ENCODE results near the gene ZNF592. TPM values are rescaled to one million over a fixed set of nuclear protein-coding genes. Genes with fewer than 3 reads are reported as not detected.

ZNF592 gene
- total and polyA plus RNA-seq, 9 of the 15 experiments (the other 6 are each of a cell fraction or from before 2014, with no cell fraction given): 0.88 to 23.8 (median 7.4) TPM

- TF ChIP-seq ZBTB43 (CRISPR knock-in tag; IDR thresholded peaks at IDR 0.05) (no peak), ZBTB11 (CRISPR knock-in tag; IDR thresholded peaks at IDR 0.05) (no peak), RBFOX2 (IDR thresholded peaks at IDR 0.05; ENCODE audit: low read depth, low read length) (no peak), ILF3 (IDR thresholded peaks at IDR 0.05; ENCODE audit: borderline replicate concordance) (no peak), BACH1 (tag; IDR thresholded peaks at IDR 0.05) (no peak), EP400 (IDR thresholded peaks at IDR 0.05) (no peak), POLR2H (tag; IDR thresholded peaks at IDR 0.05; ENCODE audit: low read depth) (no peak)
Observed at GRCh38 chr15:84741121-84741520, 7.3 kb upstream of the ZNF592 start (continued).

All from K562 (cell line).